ENCODE measurements around the gene FIG4.

DNA sequence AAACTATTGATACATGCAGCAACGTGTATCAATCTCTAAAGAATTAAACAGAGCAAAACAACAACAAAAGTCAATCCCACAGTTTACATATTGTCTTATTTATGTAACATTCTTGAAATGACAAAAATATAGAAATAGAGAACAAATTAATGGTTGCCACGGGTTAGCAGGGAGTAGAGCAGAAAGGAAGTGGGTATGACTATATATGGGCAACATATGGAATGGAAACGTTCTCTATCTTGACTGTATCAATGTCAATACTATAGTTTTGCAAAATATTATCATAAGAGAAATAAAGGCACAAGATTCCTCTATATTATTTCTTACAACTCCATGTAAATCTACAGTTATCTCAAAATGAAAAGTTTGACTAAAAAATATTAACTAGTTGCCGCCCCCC, 12.9 kb upstream of the FIG4 start:
- TF ChIP-seq, protein P1, sequence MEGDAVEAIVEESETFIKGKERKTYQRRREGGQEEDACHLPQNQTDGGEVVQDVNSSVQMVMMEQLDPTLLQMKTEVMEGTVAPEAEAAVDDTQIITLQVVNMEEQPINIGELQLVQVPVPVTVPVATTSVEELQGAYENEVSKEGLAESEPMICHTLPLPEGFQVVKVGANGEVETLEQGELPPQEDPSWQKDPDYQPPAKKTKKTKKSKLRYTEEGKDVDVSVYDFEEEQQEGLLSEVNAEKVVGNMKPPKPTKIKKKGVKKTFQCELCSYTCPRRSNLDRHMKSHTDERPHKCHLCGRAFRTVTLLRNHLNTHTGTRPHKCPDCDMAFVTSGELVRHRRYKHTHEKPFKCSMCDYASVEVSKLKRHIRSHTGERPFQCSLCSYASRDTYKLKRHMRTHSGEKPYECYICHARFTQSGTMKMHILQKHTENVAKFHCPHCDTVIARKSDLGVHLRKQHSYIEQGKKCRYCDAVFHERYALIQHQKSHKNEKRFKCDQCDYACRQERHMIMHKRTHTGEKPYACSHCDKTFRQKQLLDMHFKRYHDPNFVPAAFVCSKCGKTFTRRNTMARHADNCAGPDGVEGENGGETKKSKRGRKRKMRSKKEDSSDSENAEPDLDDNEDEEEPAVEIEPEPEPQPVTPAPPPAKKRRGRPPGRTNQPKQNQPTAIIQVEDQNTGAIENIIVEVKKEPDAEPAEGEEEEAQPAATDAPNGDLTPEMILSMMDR (IDR thresholded peaks at IDR 0.05): no peak
- no peak for TF ChIP-seq POLR2A (IDR thresholded peaks at IDR 0.05)
